Renal cortical epithelial cell (primary cell): ENCODE data around the gene METRN. TPM values are rescaled to one million over a fixed set of nuclear protein-coding genes. Genes with fewer than 3 reads are reported as not detected.

ENCODE experiments used
- DNase-seq: peaks from one replicate; pipeline ENCODE4 v3.0.0-alpha.2; 2011; ENCODE audit warnings: low read depth
- total RNA-seq: library from RNA; depleted of rRNA; stranded (reverse); fragments of >200 nt; gene quantifications from 2 replicates; pipeline ENCODE4 v1.2.3, GENCODE V29; 2014

The METRN gene
- total RNA-seq, 1 donor from 2014 or later: 65.8 TPM

DNA sequence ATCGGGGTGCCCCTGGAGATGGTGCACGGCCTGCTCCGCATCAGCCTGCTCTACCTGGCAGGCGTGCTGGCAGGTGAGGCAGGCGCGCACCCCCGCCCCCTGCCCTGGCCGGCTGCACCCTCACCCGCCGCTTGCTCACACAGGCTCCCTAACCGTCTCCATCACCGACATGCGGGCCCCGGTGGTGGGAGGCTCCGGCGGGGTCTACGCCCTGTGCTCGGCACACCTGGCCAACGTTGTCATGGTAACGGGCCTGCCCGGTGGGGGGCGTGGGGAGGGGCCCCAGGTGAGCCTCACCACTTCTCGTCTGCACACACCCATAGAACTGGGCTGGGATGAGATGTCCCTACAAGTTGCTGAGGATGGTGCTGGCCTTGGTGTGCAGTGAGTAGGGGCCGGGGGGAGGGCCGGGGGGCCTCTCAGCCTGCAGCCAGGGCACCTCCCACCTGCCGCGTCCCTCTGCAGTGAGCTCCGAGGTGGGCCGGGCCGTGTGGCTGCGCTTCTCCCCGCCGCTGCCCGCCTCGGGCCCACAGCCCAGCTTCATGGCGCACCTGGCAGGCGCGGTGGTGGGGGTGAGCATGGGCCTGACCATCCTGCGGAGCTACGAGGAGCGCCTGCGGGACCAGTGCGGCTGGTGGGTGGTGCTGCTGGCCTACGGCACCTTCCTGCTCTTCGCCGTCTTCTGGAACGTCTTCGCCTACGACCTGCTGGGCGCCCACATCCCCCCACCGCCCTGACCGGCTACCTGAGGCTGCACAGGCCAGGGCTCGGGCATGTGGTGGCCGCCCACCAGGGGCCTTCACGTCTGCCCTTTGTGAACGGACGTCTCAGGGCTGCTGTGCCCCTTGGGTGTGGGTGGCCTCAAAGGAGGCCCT, 37.4 kb upstream of the METRN start:
- DNase-seq: no peak

- no peak for DNase-seq
Measured at GRCh38 chr16:678209-678857, 36.6 kb upstream of the METRN start.

- peak; percentile 27 for DNase-seq
Measured at GRCh38 chr16:678858-679813, 35.8 kb upstream of the METRN start.

- DNase-seq: peak; percentile 42
Measured at GRCh38 chr16:679814-680624, 34.9 kb upstream of the METRN start, which contains the start of gene STUB1. Gene STUB1, plus strand, starts transcription at chr16:680410. Its CDS starts 116 bp downstream, at chr16:680526.

GRCh38 chr16:680625-680945, 34.3 kb upstream of the METRN start:
- DNase-seq: no peak

- no peak for DNase-seq
Measured at GRCh38 chr16:680967-681745, 33.8 kb upstream of the METRN start.

- DNase-seq: no peak
Measured at GRCh38 chr16:681746-682427, 33.0 kb upstream of the METRN start.

GRCh38 chr16:682493-683395, 32.2 kb upstream of the METRN start:
- DNase-seq: no peak

DNA sequence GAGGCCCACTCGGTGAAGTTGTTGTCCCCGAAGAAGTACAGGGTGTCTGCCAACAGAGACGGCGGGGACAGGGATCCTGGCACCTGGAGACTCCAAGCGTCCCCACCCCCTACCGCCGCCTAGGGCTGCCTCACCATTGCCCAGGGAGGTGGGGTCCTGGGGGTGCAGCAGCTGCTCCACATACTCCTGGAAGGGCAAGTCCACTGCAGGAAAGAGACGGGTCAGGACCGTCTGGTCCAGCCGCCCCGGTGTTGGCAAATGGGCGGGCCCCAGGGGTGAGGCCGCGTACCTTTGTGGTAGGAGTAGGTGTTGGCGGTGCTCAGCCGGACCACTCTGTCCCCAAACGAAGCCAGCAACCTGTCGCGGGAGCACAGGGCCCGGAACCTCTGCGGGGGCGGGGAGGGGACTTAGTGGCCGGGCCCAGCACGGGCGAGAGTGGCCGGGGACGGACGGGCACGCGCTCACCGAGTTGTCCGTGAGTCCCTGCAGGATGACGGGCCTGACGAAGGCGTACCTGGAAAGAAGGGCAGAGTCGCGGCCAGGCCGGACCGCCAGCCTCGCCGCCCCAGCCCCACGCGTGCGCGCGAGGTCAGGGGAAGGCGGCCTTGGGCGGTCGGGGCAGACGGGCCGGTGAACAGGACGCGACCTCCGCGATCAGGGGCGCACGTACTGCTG, 31.4 kb upstream of the METRN start:
- no peak for DNase-seq

GRCh38 chr16:684071-684794, 30.7 kb upstream of the METRN start, which contains the start of gene JMJD8:
Gene JMJD8, minus strand, starts transcription at chr16:684334. Its CDS starts 15 bp downstream, at chr16:684319.
- DNase-seq: peak; percentile 85

- DNase-seq: no peak
Measured at GRCh38 chr16:684961-685696, 29.8 kb upstream of the METRN start.

- no peak for DNase-seq
Measured at GRCh38 chr16:685967-686366, 29.0 kb upstream of the METRN start.

- no peak for DNase-seq
Measured at GRCh38 chr16:686459-687260, 28.3 kb upstream of the METRN start.

- DNase-seq: no peak
Measured at GRCh38 chr16:687499-687898, 27.4 kb upstream of the METRN start.

DNA sequence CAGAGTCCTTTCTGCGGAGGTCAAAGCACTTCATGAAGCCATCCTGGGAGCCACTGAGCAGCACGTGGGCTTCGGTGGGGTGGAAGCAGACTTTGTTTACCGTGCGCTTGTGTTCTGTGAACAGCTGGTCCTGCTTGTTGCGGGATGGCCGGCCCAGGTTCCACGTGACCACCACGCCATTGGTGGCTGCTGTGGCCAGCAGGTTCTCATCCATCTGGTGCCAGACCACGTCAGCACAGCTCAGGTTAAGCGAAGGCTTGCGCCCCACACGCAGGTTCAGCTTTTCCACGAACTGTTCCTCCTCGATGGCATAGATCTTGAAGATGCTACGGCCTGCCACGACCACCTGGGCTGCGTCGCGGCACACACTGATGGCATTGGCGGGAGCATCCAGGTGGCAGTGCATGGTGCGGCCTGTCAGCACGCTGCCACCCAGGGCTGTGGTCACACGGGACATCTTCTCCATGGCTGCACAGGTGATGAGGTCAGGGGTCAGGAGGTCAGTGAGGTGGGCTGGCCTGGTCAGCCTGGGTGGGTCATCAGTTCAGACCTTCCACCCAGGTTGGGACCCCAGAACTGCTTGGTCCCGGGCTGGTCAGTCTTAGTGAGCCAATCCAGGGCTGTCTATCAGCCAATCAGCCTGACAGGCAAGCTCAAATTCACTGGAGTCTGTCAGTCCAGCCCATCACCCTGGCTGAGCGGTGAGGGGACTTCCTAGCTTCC, 25.6 kb upstream of the METRN start:
- DNase-seq: no peak
